Motor neuron (in vitro differentiated cells): ENCODE measurements around the gene MYBPC2. TPM values are rescaled to one million over a fixed set of nuclear protein-coding genes. Genes with fewer than 3 reads are reported as not detected.
"Not testable (repeated sequence)": the region's sequence is repeated elsewhere in the genome, so short reads cannot be mapped to it uniquely, and the experiment has no call there.

ENCODE experiments used
- ATAC-seq, 8 experiments: fragments of 200-7000 bp; cut with Tn5 transposase; replicated peaks in 6 of 8; 2 replicates each; pipeline ENCODE4 v1.8.0; 2021; ENCODE audit warnings: mild to moderate bottlenecking in 8 of 8, moderate library complexity in 8 of 8
- H3K27ac ChIP-seq, 2 donors: fragments of 250-450 bp; sonication (Bioruptor Pico); 2 replicates each; pipeline ENCODE4 v1.9.0; 2021; ENCODE audit warnings: antibody characterized with exemption in 2 of 2, mild to moderate bottlenecking in 2 of 2, moderate library complexity in 1 of 2
- H3K4me1 ChIP-seq, 2 donors: fragments of 250-450 bp; sonication (Bioruptor Pico); replicated peaks in 1 of 2; 2 replicates each; pipeline ENCODE4 v1.6.1; 2021; ENCODE audit warnings: antibody characterized with exemption in 2 of 2, mild to moderate bottlenecking in 2 of 2, moderate library complexity in 1 of 2
- H3K4me3 ChIP-seq, 5 donors: fragments of 250-450 bp; sonication (Bioruptor Pico); 2 replicates each; pipeline ENCODE4 v1.9.0; 2021; ENCODE audit warnings: antibody characterized with exemption in 5 of 5, mild to moderate bottlenecking in 5 of 5, moderate library complexity in 4 of 5
- WGBS, 10 experiments: fragments of 450-650 bp; shearing (Covaris generic); methylation state at CpG; one replicate each; pipeline ENCODE4 v1.0.0; 2022; 5-methylcytosine and 5-hydroxymethylcytosine counted together
- in situ Hi-C, 9 experiments: fragments of 400-800 bp; cut with MboI; loops; one replicate each; pipeline ENCODE4 v1.15.0; 2021; ENCODE audit warnings: low sequenced_read_pairs in 9 of 9, low pct_unique_long_range_greater_than_20kb in 2 of 9; ENCODE audit not compliant: unreplicated experiment in 9 of 9
- total RNA-seq, 8 experiments: library from RNA; unstranded; fragments of 300-600 nt; gene quantifications; 2 replicates each; pipeline versions ENCODE4 v1.2.3 to v1.2.4, GENCODE V29; 2022

MYBPC2 gene
- total RNA-seq: under 1 TPM in 4 of 8 experiments, not detected in 4; 0.04 to 0.27 (median 0.11) TPM

DNA sequence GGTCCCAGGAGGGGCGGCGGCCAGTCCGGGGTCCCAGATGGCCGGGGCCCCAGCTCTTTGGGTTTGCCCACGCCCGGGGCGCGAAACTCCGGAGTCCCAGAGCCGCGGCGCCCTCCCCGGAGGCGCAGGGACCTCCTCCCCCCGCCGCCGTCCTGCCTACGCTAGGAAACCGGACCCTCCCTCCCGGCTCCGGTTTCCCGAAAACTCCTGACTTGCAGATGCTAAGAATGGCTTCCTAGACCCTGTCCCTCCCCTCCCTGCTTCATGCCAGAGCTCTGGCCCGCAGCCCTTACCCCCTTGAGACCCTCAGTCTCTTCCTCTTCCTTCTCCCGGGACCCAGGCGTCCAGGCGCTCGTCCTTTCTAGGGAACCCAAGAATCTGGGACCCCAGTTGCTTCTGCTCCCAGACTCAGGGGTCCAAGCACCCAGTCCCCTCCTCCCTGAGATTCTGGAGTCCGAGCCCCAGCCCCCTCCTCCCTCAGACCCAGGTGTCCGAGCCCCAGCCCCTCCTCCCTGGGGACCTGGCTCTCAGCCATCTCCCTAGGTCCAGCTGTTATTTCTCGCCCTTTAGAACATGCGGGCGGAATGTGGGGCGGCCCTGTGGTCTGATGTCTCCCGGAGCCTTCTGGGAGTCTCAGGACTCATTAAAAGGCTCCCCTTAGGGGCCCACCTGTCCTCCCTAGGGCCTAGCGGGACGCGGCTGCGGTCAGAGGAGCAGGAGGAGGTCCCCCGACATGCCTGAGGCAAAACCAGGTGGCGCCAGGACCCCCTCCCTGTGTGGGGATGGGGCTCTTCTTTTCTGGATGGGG, at the start of gene MYBPC2:
TSS of gene MYBPC2 (plus strand) at position 672 of the 808 bp plus-strand sequence. CDS start at position 734, 62 bp downstream.
- peak in 3 of 8 experiments; percentile 46 to 55 (median 54) for ATAC-seq
- in situ Hi-C loops: no loop called here
- Histone ChIP-seq H3K4me1 (peaks cover 4 to 10% of the 10 kb centered on the region in 2 donors), H3K4me3 (peak within 1 kb of the TSS; percentile 48 to 83 (median 59)), H3K27ac (no peak within 1 kb of the TSS)
- 31 to 32% methylated on average over 6 to 7 of the region's 40 CpGs; no CpG with 5 or more reads in 8 of the 10 experiments for WGBS, 10 experiments

DNA sequence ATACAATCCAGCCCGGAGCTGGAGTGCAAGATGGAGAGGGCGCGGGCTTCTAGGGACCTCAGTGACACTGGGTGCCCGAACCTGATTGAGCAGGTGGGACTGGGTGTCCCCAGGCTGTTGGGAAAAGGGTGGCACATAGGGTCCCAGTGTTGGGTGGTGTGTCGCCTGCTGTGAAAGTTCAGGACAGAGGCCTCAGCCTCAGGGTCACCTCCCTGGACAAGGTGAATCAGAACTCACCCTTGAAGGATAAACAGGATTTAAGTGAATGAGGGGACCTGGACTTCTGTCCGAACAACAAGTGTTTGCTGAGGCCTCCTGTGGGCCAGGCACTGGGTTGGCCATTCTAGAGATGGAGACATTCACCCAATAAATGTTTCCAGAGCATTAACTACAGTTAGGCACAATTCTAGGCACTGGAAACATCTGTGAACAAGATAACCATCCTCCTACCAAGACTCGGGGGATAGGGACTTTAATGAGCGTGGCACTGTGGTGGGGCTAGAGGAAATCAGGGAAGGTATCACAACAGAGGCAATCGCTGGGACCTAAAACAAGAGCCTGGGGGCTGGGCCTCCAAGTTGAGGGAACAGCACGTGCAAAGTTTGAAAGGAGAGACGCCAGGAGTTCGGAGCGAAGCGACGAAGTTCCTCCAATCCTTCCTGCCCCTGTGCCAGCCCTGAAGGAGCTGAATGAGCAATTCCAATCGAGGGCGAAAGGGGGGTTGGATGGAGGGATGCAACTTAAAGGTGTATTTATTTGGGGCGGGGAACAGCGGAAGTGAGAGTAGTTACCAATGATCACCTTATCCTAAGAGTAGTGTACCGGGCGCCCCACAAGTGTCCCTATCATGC, 49.5 kb upstream of the MYBPC2 start:
- WGBS, 10 experiments: 7 to 100% (median 75%) methylated on average over 1 to 12 of the region's 21 CpGs; no CpG with 5 or more reads in 2 of the 10 experiments
- no peak for ATAC-seq
- Histone ChIP-seq H3K27ac (peak overlapping the region; percentile 25 to 43), H3K4me1 (peaks cover 8% of the 10 kb centered on the region in 2 donors), H3K4me3 (peak overlapping the region; percentile 42 to 66 (median 51))
- in situ Hi-C loops: no loop called here

DNA sequence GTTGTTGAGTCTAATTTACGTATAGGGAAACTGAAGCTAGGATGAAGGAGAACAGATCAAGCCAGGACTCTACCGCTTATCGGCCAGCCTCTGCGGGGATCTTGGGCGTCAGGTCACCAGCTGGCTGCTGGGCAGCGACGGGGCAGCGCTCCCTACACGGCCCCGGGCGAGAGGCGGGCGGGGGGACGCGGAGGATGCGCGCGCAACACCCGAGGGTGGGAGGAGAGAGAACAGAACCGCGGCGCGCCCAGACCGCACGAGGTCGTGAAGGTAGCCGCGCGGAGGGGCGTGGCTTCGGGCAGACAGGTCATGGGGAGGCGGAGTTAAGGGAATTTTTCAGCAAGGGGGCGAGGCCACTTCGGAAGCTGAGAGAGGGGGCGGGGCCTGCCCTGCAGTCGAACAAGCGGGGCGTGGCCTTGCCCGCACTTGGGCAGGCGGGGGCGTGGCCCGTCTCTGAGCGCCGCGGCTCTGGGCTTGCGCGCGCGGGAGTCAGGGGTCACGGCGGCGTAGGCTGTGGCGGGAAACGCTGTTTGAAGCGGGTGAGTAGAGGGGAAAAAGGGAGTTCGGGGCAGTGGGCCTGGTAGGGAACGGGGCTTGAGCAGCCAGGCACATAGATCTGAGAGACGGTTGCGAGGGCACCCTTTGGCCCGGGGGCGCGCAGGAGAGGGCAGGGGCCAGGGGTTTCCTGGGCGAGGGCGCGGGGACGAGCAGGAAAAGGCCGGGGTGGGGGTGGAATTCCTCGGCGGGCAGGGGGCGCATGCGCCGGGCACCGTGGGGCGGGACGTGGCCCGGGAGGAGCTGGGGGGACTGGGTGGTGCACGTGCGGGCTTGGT, 48.6 kb upstream of the MYBPC2 start, which contains the start of gene POLD1:
TSS of gene POLD1 (plus strand) at position 496 of the 833 bp plus-strand sequence. CDS start 14,505 bp downstream, outside the sequence.
- ATAC-seq: peak; percentile 67 to 89 (median 84)
- Histone ChIP-seq H3K4me3 (peak within 1 kb of the TSS; percentile 42 to 66 (median 51)), H3K4me1 (peaks cover 8% of the 10 kb centered on the region in 2 donors), H3K27ac (peak within 1 kb of the TSS; percentile 43 to 47)
- in situ Hi-C loops: no loop called here
- 4% methylated on average over 5 of the region's 78 CpGs; no CpG with 5 or more reads in 9 of the 10 experiments for WGBS, 10 experiments

DNA sequence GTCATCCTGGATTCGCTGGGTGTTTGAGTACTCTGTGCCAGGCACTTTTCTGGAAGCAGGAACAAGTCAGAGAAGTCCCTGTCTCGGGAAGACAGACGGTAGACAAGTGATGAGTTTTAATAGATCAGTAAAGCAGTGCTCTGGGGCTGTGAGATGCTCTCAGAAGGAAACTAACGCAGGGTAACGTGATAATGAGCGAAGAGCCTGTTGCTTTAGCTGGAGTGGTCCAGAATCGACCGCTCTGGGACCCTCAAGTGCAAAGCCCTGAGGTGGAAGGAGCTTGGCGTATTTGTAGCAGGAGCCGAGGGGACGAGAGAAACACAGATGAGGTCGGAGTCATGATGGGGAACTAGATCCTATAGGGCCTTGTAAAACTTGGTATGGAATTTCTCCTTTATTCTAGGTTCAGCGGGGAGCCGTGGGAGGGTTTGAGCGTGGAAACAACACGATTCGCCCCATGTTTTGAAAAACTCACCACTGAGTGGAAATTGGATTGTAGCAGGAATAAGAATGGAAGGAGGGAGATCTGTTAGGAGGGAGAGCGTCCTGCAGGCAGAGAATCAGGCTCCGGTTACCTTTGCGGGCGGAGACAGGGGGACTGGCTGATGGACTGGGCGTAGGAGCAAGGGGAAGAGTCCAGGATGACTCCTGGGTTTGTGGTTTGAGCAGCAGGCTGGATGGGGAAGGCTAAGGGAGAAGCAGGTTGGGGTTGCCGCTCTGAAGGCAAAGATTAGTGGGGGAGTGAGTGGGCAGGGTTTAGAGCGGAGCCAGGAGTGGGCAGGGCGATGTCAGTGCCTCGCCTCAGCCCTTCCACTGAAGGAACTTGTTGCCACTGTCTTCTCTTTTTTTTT, 47.8 kb upstream of the MYBPC2 start:
- peak in 6 of 8 experiments; percentile 1 to 15 (median 3) for ATAC-seq
- in situ Hi-C loops: no loop called here

DNA sequence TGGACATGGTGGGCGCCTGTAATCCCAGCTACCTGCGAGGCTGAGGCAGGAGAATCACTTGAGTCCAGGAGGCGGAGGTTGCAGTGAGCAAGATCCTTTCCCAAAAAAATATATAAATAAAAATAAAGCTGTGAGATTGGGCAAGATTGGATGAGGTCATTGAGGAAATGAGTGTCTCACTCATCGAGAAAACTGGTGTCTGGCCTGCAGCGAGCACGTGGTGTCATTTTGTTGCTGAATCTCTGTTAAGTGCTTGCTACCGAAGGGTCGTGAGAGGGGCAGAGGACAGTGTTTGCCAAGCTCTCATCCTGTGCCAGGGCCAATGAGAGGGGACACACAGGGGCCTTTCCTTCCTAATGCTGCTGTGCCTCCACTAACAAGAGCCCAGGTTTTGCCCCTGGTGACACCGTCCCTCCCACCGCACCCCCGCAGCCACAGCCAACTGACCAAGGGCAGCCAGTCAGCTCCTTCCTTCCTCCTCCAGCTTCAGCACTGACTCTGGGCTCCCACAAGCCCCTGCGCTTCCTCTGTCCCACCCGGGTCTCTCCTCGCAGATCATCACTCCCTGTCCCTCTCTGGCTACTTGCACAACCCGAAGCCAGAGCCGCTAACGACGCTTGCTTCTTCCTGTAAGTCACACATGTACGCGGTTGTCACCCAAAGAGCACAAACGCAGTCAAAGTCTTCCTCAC, 45.4 kb upstream of the MYBPC2 start:
- ATAC-seq: no peak
- in situ Hi-C loops: no loop called here
- Histone ChIP-seq H3K4me1 (peaks cover 8% of the 10 kb centered on the region in 2 donors), H3K4me3 (no peak overlapping the region), H3K27ac (no peak overlapping the region)
- 80 to 97% (median 90%) methylated on average over 3 to 10 of the region's 21 CpGs; no CpG with 5 or more reads in 2 of the 10 experiments for WGBS, 10 experiments

More for the DNA sequence above, 47.8 kb upstream of the MYBPC2 start:
- H3K27ac ChIP-seq: peak overlapping the region; percentile 36 to 47
- peaks cover 8% of the 10 kb centered on the region in 2 donors for H3K4me1 ChIP-seq
- H3K4me3 ChIP-seq: peak overlapping the region; percentile 42 to 66 (median 51)
- WGBS, 10 experiments: 0 to 44% (median 6%) methylated on average over 3 to 23 of the region's 26 CpGs; no CpG with 5 or more reads in 1 of the 10 experiments

DNA sequence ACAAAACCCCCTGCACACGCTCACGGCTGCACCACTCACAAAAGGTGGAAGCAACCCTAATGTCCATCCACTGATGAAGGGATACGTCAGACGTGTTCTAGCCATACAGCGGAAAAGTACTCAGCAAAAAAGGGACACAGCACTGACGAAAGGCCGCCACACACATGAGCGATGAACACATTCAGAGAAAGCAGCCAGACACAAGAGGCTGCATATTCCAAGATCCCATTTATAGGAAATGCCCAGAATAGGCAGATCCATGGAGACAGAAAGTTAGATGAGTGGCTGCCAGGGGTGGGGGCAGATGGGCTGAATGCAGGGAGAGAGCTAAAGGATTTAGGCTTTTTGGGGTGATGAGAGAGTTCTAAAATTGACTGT, 44.8 kb upstream of the MYBPC2 start:
- in situ Hi-C loops: no loop called here
- WGBS, 10 experiments: 93 to 100% (median 100%) methylated on average over 1 to 5 of the region's 8 CpGs; no CpG with 5 or more reads in 5 of the 10 experiments
- Histone ChIP-seq H3K4me1 (peaks cover 8% of the 10 kb centered on the region in 2 donors), H3K27ac (no peak overlapping the region), H3K4me3 (no peak overlapping the region)
- ATAC-seq: no peak

DNA sequence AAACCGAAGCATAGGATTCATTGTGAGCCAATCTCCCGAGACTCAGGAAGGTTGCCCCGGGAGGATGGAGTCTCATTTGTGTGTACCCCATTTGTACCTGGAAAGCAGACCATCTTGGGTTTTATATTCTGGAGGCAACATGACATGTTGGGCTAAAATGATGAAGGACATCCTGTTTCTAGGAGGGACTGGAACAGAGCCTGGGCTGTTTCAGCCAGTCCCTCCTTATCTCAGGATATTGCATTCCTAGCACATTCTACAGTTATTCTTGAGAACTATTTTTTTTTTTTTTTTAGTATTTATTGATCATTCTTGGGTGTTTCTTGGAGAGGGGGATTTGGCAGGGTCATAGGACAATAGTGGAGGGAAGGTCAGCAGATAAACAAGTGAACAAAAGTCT, 42.4 kb upstream of the MYBPC2 start:
- in situ Hi-C loops, ATAC-seq: not testable (repeated sequence)
- WGBS, 10 experiments: 80 to 100% (median 96%) methylated on average over 1 to 3 of the region's 3 CpGs; no CpG with 5 or more reads in 5 of the 10 experiments

DNA sequence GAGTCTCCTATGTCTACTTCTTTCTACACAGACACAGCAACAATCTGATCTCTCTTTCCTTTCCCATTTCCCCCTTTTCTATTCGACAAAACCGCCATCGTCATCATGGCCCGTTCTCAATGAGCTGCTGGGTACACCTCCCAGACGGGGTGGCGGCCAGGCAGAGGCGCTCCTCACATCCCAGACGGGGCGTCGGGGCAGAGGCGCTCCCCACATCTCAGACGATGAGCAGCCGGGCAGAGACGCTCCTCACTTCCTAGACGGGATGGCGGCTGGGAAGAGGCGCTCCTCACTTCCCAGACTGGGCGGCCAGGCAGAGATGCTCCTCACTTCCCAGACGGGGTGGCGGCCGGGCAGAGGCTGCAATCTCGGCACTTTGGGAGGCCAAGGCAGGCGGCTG, 41.7 kb upstream of the MYBPC2 start:
- WGBS, 10 experiments: 100% methylated on average over 5 of the region's 23 CpGs; no CpG with 5 or more reads in 9 of the 10 experiments
- H3K4me3 ChIP-seq, ATAC-seq, H3K27ac ChIP-seq, in situ Hi-C loops, H3K4me1 ChIP-seq: not testable (repeated sequence)

More for the DNA sequence above, 42.4 kb upstream of the MYBPC2 start:
- H3K4me1 ChIP-seq, H3K4me3 ChIP-seq, H3K27ac ChIP-seq: not testable (repeated sequence)

DNA sequence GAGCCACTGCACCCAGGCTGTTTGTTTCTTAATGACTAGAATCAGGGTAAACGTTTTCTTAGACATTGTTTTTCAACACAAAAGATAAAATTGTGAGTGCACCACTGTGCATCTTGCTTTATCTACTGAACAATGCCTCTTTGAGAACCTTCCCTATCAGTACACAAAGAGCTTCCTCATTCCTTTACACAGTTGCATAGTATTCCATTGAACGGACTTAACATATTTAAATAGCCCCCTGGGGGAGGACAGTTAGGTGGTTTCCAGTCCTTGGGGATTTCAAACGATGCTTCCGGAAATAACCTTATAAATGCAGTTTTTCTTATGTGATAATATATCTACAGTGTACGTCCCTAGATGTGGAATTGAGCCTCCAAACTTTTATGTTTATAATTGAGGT, 39.9 kb upstream of the MYBPC2 start:
- ATAC-seq: no peak
- Histone ChIP-seq H3K4me3 (no peak overlapping the region), H3K27ac (no peak overlapping the region), H3K4me1 (no peaks in the 10 kb centered on the region)
- in situ Hi-C loops: no loop called here
- 86 to 100% (median 100%) methylated on average over 1 to 5 of the region's 5 CpGs for WGBS, 10 experiments

DNA sequence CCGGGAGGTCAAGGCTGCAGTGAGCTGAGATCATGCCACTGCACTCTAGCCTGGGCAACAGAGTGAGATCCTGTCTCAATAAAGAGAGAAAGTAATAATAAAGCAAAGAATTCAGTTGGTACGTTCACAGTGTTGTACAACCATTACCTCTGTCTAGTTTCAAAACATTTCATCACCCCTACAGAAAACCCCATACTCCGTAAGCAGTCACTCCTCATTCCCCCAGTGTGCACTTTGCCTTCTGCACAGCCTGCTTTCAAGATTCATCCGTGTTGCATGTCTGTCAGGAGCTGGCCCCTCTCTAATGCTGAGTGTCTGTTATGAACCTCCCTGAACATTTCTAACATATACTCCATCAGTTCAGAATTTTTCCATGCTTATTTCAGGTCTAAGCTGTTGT, 39.1 kb upstream of the MYBPC2 start:
- Histone ChIP-seq H3K27ac (peak overlapping the region in 1 of 2 donors; percentile 22), H3K4me3 (no peak overlapping the region), H3K4me1 (no peaks in the 10 kb centered on the region)
- in situ Hi-C loops: no loop called here
- 70 to 100% (median 96%) methylated on average over 1 to 3 of the region's 4 CpGs; no CpG with 5 or more reads in 2 of the 10 experiments for WGBS, 10 experiments
- peak in 3 of 8 experiments; percentile 17 to 80 (median 69) for ATAC-seq

DNA sequence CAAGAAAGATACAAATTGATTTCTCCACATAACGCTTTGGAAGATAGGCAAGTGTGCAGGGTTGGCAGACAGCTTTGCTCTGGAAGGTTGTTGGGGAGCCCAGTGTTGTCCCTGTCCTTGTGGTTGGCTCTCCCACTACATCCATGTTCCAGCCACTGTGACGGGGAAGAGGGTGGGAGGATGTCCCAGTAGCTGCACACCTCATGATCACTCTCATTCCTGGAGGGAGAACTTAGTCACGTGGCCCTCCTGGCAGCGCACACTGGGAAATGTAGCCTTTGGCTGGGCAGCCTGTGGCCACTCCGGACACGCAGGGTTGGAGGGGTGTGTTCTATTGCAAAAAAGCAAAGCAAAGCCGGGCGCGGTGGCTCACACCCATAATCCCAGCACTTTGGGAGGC, 38.7 kb upstream of the MYBPC2 start:
- 95 to 100% (median 96%) methylated on average over 3 to 7 of the region's 9 CpGs; no CpG with 5 or more reads in 7 of the 10 experiments for WGBS, 10 experiments
- Histone ChIP-seq H3K4me3 (no peak overlapping the region), H3K4me1 (no peaks in the 10 kb centered on the region), H3K27ac (peak overlapping the region in 1 of 2 donors; percentile 22)
- in situ Hi-C loops: no loop called here
- ATAC-seq: peak in 1 of 8 experiments; percentile 13
